Kidney epithelial cell (primary cell): Measurements from ENCODE around the gene FAM110A. TPM values are rescaled to one million over a fixed set of nuclear protein-coding genes. Genes with fewer than 3 reads are reported as not detected.

Experiments
- DNase-seq: peaks from one replicate; pipeline ENCODE4 v3.0.0-alpha.2; 2010; ENCODE audit warnings: low read depth
- H3K27me3 ChIP-seq: 2 replicates; pipeline ENCODE4 v1.6.0; 2011; ENCODE audit warnings: low read length; ENCODE audit not compliant: control insufficient read depth, insufficient read depth
- H3K36me3 ChIP-seq: 2 replicates; pipeline ENCODE4 v1.5.1; 2011; ENCODE audit warnings: low read length; ENCODE audit not compliant: control insufficient read depth, insufficient read depth
- H3K4me3 ChIP-seq: 2 replicates; pipeline ENCODE4 v1.5.1; 2011; ENCODE audit warnings: low read depth, mild to moderate bottlenecking, control low read depth, low read length
- total RNA-seq: library from RNA; depleted of rRNA; stranded (reverse); fragments of >200 nt; gene quantifications from 2 replicates; pipeline ENCODE4 v1.2.3, GENCODE V29; 2015
- TF ChIP-seq, protein P1 (sequence below): IDR thresholded peaks from 2 replicates; pipeline ENCODE4 v1.5.1; 2011; ENCODE audit warnings: mild to moderate bottlenecking, moderate library complexity, low read length, control low read depth, inconsistent platforms; ENCODE audit not compliant: insufficient read depth, poor library complexity, severe bottlenecking

The FAM110A gene
- total RNA-seq, 1 donor from 2014 or later = 6.2 TPM

DNA sequence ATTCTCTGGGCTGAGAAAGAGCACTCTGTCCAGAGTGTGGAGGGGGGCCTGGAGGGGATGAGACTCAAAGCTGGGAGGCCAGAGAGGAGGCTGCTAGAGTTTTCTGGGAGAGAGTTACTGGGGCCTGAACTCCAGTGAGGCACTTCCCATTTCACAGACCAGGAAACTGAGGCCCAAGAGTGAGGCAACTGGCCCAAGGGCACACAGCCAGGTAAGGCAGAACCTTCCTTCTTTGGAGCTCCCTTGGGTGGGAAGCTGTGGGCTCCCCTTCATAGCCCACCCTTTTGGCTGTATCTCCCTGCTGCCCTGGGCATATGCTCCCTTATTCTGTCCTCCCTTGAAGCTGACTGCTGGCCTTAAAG lies 48.2 kb downstream of the FAM110A start:
- Histone ChIP-seq H3K36me3 (no peaks in the 10 kb centered on the region), H3K27me3 (peaks cover 21% of the 10 kb centered on the region), H3K4me3 (no peak overlapping the region)
- DNase-seq = no peak
- TF ChIP-seq, protein P1, sequence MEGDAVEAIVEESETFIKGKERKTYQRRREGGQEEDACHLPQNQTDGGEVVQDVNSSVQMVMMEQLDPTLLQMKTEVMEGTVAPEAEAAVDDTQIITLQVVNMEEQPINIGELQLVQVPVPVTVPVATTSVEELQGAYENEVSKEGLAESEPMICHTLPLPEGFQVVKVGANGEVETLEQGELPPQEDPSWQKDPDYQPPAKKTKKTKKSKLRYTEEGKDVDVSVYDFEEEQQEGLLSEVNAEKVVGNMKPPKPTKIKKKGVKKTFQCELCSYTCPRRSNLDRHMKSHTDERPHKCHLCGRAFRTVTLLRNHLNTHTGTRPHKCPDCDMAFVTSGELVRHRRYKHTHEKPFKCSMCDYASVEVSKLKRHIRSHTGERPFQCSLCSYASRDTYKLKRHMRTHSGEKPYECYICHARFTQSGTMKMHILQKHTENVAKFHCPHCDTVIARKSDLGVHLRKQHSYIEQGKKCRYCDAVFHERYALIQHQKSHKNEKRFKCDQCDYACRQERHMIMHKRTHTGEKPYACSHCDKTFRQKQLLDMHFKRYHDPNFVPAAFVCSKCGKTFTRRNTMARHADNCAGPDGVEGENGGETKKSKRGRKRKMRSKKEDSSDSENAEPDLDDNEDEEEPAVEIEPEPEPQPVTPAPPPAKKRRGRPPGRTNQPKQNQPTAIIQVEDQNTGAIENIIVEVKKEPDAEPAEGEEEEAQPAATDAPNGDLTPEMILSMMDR = no peak

DNA sequence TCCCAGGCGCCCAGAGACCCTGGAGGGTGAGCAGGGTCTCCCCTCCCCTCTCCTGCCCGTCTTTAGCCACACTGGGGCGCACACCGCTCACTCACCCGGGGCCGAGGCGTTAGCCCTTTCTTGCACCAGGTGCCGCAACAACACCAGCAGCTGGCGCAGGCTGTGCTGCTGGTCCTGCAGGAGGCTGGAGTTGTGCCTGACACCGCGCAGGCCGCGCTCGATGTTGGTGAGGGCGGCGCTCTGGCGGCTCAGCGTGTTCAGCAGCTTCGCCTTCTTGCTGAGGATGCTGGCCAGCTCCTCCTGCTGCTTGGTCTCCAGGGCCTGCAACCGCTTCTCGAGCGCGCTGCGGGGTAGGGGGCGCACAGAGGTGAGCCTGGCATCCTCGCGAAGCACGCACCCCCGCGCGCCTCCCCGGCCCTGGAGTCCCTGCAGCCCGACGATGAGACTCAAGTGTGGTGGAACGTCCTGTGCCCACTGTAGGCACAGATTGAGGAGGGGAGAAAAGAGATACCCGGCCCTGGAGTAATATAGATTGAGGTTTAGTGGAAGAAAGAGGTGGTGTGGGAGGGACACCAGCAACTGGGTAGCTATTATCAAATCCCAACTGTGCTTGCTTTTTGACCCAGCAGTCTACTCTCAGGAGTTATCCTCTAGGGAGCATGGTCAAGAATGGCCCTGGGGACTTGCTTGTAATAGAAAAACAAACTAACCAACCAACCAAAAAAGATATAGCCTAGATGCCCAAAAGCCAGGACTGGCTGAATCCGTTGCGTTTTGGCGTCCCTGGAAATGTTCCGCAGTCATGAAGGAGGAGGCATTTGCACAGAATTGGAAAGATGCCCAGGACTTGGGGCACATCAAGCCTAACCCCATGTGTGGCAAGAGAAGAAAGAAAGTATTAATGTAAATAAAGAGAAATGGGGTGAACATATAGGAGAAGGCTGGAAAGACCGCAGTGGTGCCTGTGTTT lies 51.8 kb downstream of the FAM110A start:
- H3K27me3 ChIP-seq = peaks cover 44% of the 10 kb centered on the region
- DNase-seq = no peak

DNA sequence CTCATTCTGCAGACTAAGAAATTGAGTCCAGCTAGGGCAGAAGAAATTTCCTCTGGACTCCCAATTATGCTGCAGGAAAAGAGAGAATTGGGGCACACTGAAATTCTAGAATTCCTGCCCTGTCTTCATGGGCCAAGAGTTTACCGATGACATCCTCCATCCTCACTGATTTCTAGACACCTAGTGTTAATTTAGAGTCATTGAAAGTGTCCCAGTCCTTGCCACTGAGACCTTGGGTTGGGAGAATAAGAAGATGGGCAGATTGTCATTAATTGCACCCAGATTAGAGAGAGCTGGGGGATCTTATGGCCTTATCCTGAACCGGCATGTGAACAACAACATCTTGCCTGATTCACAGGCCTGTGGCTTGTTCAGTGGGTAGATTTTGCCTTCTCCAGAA lies 53.6 kb downstream of the FAM110A start:
- Histone ChIP-seq H3K27me3 (peaks cover 47% of the 10 kb centered on the region), H3K4me3 (no peak overlapping the region), H3K36me3 (no peaks in the 10 kb centered on the region)
- TF ChIP-seq, protein P1 = no peak
- no peak for DNase-seq

More for the DNA sequence above, 51.8 kb downstream of the FAM110A start:
- Histone ChIP-seq H3K36me3 (no peaks in the 10 kb centered on the region), H3K4me3 (no peak overlapping the region)
- TF ChIP-seq, protein P1 = no peak

DNA sequence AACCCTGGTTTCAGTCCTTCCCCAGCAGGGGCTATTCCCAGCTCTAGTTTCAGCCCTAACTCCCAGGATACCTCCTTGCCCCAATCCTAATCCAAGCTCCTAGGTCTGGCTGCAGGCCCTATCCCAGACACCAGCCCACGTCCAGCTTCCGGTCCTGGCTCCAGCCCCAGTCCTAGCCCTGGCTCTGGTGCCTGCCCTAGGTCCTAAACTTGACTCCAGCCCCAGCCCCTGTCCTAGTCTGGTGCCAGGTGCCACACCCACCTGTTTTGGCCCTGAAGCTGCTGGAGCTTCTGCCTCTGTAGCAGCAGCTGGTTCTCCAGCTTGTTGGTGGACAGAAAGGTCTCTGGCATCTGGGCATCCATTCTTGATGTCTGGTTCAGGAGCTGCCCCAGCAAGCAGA lies 54.5 kb downstream of the FAM110A start:
- peaks cover 50% of the 10 kb centered on the region for H3K27me3 ChIP-seq
- H3K36me3 ChIP-seq = no peaks in the 10 kb centered on the region
- no peak overlapping the region for H3K4me3 ChIP-seq
- TF ChIP-seq, protein P1 = no peak
- no peak for DNase-seq

DNA sequence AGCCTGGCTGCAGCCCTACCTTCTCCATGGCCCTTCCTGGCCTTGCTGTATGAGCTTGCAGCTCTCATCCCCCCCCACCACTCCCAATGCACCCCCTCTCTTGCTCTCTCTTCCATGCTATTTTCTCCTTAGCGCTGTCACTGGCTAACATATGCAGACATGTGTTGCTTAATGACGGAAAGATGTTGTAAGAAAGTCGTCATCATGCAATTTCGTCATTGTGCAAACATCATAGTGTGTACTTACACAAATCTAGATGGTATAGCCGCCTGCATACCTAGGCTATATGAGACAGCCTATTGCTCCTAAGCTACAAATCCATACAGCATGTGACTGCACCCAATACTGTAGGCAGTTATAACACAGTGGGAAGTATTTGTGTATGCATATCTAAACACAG lies 55.6 kb downstream of the FAM110A start:
- no peak for DNase-seq

More for the DNA sequence above, 55.6 kb downstream of the FAM110A start:
- H3K27me3 ChIP-seq = peaks cover 49% of the 10 kb centered on the region
- H3K36me3 ChIP-seq = no peaks in the 10 kb centered on the region
- H3K4me3 ChIP-seq = no peak overlapping the region
- TF ChIP-seq, protein P1 = no peak
